Vagina (tissue), 2 donors: ENCODE results near the gene CCDC81.

Experiments
- CTCF ChIP-seq, 3 experiments: fragments of 450-650 bp in 2 of 3; fragments of 200-600 bp in 1 of 3; sonication (generic) in 1 of 3; IDR thresholded peaks; one replicate each; pipeline ENCODE4 v1.5.1; 2017 to 2019; ENCODE audit warnings: antibody characterized with exemption in 3 of 3, mild to moderate bottlenecking in 2 of 3, moderate library complexity in 2 of 3
- POLR2AphosphoS5 ChIP-seq, 2 donors: sonication (generic); formaldehyde crosslinking; IDR thresholded peaks; one replicate each; pipeline ENCODE4 v1.9.0; 2017; ENCODE audit warnings: antibody characterized with exemption in 2 of 2, mild to moderate bottlenecking in 2 of 2, low read depth in 1 of 2; ENCODE audit not compliant: insufficient read depth in 1 of 2

- no peak for TF ChIP-seq POLR2AphosphoS5 (IDR thresholded peaks at IDR 0.05; ENCODE audit: insufficient read depth in 1 of 2, low read depth in 1 of 2)
- TF ChIP-seq CTCF (IDR thresholded peaks at IDR 0.05): no peak
Observed at GRCh38 chr11:86386283-86386682, 11.6 kb downstream of the CCDC81 start.
